Thyroid gland (tissue), 4 donors: ENCODE results near the gene SIPA1L3.

ENCODE experiments used
- POLR2A ChIP-seq, 2 donors: fragments of 450-650 bp; IDR thresholded peaks; one replicate each; pipeline ENCODE4 v1.6.1; 2017; ENCODE audit warnings: antibody characterized with exemption in 2 of 2, mild to moderate bottlenecking in 2 of 2, moderate library complexity in 1 of 2
- TF ChIP-seq, protein P1 (sequence below), 6 experiments: fragments of 200-600 bp in 3 of 6; fragments of 450-650 bp in 3 of 6; sonication (generic) in 3 of 6; IDR thresholded peaks; one replicate each; pipeline ENCODE4 v1.5.1; 2016 to 2019; ENCODE audit warnings: antibody characterized with exemption in 6 of 6, mild to moderate bottlenecking in 2 of 6, inconsistent platforms in 1 of 6, moderate library complexity in 1 of 6

DNA sequence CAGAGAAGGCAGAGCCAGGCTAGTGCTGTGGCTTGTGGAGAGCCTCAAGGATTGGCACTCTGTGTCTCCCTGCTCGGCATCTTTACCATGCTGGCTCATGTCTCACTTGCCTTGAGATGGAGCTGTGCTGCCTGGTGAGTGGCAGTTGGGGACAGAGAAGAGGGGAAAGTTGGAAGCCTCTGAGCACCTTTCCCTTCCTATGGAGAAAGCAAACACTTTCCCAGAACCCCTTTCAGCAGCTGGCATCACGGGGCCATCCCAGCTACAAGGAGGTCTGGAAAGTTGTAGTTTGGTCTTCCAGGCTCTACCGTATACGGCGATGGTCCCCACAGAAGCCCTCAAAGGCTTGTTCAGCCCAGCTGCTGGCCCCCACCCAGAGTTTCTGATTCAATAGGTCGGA, 258.3 kb downstream of the SIPA1L3 start:
- TF ChIP-seq, protein P1, sequence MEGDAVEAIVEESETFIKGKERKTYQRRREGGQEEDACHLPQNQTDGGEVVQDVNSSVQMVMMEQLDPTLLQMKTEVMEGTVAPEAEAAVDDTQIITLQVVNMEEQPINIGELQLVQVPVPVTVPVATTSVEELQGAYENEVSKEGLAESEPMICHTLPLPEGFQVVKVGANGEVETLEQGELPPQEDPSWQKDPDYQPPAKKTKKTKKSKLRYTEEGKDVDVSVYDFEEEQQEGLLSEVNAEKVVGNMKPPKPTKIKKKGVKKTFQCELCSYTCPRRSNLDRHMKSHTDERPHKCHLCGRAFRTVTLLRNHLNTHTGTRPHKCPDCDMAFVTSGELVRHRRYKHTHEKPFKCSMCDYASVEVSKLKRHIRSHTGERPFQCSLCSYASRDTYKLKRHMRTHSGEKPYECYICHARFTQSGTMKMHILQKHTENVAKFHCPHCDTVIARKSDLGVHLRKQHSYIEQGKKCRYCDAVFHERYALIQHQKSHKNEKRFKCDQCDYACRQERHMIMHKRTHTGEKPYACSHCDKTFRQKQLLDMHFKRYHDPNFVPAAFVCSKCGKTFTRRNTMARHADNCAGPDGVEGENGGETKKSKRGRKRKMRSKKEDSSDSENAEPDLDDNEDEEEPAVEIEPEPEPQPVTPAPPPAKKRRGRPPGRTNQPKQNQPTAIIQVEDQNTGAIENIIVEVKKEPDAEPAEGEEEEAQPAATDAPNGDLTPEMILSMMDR (IDR thresholded peaks at IDR 0.05), result no peak
- TF ChIP-seq POLR2A (IDR thresholded peaks at IDR 0.05), result no peak
